T-helper 2 cell treated with Interferon-gamma antibody and Interleukin-4, amounts not matched to agents 5 μg/mL and 100 μg/mL, for 36 hours (primary cell): ENCODE results near the gene COPS6.

ENCODE experiments used
- DNase-seq: peaks from one replicate; pipeline ENCODE4 v3.0.0; 2021; ENCODE audit warnings: low spot score
- H3K27ac Mint-ChIP-seq: one replicate; pipeline ENCODE4 v1.8.0; 2021; ENCODE audit warnings: mild to moderate bottlenecking, mixed read lengths
- H3K27me3 Mint-ChIP-seq: one replicate; pipeline ENCODE4 v1.8.0; 2021; ENCODE audit warnings: low read depth, mixed read lengths
- H3K36me3 Mint-ChIP-seq: one replicate; pipeline ENCODE4 v1.8.0; 2021; ENCODE audit warnings: low read depth, mixed read lengths
- H3K4me1 Mint-ChIP-seq: one replicate; pipeline ENCODE4 v1.8.0; 2021; ENCODE audit warnings: low read depth, mixed read lengths
- H3K4me3 Mint-ChIP-seq: one replicate; pipeline ENCODE4 v1.8.0; 2022; ENCODE audit warnings: mild to moderate bottlenecking, moderate library complexity, mixed read lengths
- H3K9me3 Mint-ChIP-seq: one replicate; pipeline ENCODE4 v1.8.0; 2021; ENCODE audit warnings: mixed read lengths

COPS6 gene

DNA sequence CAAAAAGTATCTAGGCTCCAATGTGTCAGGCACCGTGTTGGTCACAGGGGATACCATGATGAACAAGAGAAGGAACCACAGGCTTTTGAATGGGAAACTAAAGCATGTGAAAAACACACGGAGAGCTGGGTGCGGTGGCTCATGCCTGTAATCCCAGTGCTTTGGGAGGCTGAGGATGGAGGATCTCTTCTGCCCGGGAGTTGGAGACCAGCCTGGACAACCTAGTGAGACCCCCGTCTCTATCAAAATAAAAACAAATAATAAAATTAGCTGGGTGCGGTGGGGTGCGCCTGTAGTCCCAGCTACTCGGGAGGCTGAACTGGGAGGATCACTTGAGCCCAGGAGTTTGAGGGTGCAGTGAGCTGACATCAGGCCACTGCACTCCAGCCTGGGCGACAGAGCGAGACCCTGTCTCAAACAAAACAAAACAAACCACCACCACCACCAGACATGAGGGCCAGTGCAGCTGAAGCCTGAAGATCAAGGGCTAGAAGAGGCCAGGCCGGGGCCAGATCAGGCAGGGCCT, 611 bp upstream of the COPS6 start:
- Mint-ChIP-seq H3K4me3 (peak overlapping the region; percentile 94), H3K27me3 (peaks cover 5% of the 10 kb centered on the region), H3K4me1 (peaks cover 25% of the 10 kb centered on the region), H3K9me3 (no peaks in the 10 kb centered on the region), H3K27ac (peak overlapping the region; percentile 90), H3K36me3 (peaks cover 37% of the 10 kb centered on the region)
- DNase-seq: no peak

DNA sequence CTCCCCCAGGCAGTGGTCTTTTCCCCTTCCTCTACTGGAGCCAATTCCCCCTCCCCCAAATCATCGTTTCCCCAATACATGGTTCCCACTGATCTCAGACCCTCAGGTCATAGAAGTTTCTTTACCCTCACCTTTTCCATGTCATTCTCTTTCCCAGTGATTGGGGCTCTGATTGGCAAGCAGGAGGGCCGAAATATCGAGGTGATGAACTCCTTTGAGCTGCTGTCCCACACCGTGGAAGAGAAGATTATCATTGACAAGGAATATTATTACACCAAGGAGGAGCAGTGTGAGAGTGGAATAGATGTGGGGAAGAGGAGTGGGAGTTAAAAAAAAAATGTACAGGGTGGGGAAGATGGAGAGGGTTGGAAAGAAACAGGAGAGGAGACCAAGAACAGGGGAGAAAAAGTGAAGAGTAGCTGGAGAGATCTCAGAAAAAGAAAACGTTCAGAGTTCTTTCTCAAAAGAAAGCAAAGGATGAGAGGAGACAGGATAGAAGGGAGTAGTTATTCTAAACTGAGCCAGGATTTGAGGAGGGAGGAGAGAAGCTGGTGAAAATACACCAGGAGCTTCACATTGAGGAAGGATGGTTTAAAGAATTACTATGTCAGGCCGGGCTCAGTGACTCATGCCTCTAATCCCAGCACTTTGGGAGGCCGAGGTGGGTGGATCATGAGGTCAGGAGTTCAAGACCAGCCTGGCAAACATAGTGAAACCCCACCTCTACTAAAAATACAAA, 858 bp downstream of the COPS6 start:
- Mint-ChIP-seq H3K4me1 (peaks cover 25% of the 10 kb centered on the region), H3K9me3 (no peaks in the 10 kb centered on the region), H3K27ac (peak overlapping the region; percentile 90), H3K4me3 (peak overlapping the region; percentile 94), H3K36me3 (peaks cover 49% of the 10 kb centered on the region), H3K27me3 (peaks cover 5% of the 10 kb centered on the region)
- DNase-seq: no peak

DNA sequence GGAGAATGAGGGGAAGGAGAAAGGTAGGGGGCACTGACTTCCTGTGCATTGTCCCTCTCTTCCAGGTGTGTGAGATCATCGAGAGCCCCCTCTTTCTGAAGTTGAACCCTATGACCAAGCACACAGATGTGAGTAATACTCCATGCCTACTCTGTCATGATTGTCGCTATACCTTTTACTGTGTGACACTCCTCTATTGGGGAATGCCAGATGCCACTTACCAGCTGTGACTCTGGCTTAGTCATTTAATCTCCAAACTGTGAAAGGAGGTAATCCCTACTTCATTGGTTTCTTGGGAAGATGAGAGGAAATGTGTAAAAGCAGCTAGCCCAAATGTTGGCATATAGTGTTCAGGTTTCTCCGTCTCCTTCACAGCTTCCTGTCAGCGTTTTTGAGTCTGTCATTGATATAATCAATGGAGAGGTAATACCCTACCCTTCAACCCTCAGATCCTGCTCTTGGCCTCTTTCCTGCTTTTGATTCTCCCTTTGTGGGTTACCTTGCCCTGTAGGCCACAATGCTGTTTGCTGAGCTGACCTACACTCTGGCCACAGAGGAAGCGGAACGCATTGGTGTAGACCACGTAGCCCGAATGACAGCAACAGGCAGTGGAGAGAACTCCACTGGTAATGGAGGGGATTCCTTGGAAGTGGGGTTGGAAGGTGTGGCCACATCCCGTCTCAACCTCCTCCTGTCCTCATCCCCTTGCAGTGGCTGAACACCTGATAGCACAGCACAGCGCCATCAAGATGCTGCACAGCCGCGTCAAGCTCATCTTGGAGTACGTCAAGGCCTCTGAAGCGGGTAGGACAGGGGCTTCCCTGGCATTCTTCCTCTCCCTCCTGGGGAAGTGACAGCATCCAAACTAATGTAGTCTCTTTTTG, 2.0 kb downstream of the COPS6 start:
- no peak for DNase-seq
- Mint-ChIP-seq H3K9me3 (no peaks in the 10 kb centered on the region), H3K27me3 (peaks cover 2% of the 10 kb centered on the region), H3K4me1 (peaks cover 28% of the 10 kb centered on the region), H3K27ac (peak overlapping the region; percentile 69), H3K36me3 (peaks cover 61% of the 10 kb centered on the region), H3K4me3 (peak overlapping the region; percentile 94)

DNA sequence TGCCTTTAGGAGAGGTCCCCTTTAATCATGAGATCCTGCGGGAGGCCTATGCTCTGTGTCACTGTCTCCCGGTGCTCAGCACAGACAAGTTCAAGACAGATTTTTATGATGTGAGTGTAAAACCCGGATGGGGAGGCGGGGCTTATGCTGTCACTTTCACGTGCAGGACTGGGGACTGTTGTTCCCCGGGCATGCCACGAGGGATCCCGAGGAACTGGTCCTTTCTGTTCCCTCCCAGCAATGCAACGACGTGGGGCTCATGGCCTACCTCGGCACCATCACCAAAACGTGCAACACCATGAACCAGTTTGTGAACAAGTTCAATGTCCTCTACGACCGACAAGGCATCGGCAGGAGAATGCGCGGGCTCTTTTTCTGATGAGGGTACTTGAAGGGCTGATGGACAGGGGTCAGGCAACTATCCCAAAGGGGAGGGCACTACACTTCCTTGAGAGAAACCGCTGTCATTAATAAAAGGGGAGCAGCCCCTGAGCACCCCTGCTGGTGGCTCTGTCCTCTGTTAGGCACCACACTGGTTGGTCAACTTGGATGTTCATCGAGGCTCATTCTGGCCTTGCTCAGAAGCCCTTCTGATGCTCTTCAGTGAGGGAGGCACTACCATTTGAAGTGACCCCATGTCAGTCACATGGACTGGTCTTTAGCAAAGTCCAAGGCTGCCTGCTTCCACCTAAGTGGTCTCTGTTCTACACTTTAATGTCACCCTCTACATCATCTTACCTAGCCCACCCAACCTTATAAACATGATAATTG, 2.8 kb downstream of the COPS6 start:
- peaks cover 31% of the 10 kb centered on the region for H3K4me1 Mint-ChIP-seq
- H3K27ac Mint-ChIP-seq: no peak overlapping the region
- DNase-seq: no peak
- H3K36me3 Mint-ChIP-seq: peaks cover 65% of the 10 kb centered on the region
- H3K27me3 Mint-ChIP-seq: no peaks in the 10 kb centered on the region
- H3K9me3 Mint-ChIP-seq: no peaks in the 10 kb centered on the region
- no peak overlapping the region for H3K4me3 Mint-ChIP-seq

DNA sequence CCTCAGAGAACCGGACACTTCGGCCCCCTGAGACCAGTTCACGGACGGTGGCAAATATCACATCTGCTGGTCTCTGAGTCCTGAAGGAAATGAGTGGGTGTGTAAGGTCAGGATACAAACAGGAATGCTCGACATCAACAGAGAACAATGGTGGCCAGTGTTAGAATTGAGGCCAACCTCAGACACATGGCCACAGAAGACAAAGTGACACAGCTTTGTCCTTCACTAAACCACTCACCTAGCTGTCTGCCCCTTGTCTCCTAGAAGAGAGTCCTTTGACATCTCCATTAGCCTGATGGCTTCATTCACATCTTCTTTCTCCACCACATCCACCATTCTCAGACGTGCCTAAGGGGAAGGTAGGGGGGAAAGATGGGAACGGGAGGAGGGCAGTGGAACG, 4.3 kb downstream of the COPS6 start:
- DNase-seq: no peak
- Mint-ChIP-seq H3K9me3 (no peaks in the 10 kb centered on the region), H3K36me3 (peaks cover 78% of the 10 kb centered on the region), H3K4me1 (peaks cover 38% of the 10 kb centered on the region), H3K27ac (no peak overlapping the region), H3K27me3 (no peaks in the 10 kb centered on the region), H3K4me3 (no peak overlapping the region)

DNA sequence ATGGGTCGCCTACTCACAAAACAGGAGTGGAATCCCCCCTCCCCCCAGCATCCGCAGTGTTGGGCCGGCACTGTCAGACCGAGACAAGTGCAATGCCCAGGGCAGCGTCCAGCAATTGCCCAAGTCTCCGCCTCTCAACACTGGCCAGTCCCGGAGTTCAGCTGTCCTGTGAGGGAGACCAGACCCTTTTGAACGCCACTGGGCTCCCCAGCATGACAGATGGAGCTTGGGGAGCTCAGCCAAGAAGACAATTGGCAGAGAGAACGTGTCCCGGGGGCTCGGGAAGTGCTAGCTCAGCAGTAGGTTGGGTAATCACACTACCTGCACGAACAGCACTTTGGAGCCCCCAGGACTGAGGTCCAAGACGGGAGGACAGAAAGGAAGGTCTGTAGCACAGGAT, 4.7 kb downstream of the COPS6 start:
- H3K4me3 Mint-ChIP-seq: no peak overlapping the region
- H3K9me3 Mint-ChIP-seq: no peaks in the 10 kb centered on the region
- peaks cover 82% of the 10 kb centered on the region for H3K36me3 Mint-ChIP-seq
- no peaks in the 10 kb centered on the region for H3K27me3 Mint-ChIP-seq
- no peak for DNase-seq
- H3K4me1 Mint-ChIP-seq: peaks cover 39% of the 10 kb centered on the region
- no peak overlapping the region for H3K27ac Mint-ChIP-seq

DNA sequence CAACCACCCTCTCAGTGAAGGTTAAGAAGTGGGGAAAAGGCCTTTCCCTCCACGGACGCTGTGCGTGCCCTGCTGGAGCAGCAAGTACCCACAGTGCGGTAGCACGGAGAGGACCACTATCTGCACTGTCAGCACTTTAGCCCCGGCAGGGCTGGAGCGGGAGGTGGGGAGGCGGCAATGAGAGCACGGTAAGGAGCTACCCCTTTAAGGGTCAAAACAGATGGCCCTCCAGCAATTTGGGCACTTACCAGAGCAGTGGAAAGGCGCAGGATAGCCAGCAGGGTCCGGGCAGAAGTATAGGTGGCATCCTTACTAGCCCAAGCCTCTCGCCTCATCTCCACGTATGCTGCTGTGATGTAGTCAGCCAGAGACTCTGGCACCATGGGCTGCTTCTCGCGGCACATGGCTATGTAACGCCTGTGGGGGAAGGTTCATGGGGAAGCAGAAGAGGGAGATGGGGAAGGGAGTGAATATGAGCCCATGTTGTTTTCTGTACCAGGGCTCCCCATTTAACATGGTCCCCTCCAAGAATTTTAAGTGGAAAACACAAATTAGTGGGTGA, 5.2 kb downstream of the COPS6 start:
- peaks cover 87% of the 10 kb centered on the region for H3K36me3 Mint-ChIP-seq
- no peak overlapping the region for H3K27ac Mint-ChIP-seq

DNA sequence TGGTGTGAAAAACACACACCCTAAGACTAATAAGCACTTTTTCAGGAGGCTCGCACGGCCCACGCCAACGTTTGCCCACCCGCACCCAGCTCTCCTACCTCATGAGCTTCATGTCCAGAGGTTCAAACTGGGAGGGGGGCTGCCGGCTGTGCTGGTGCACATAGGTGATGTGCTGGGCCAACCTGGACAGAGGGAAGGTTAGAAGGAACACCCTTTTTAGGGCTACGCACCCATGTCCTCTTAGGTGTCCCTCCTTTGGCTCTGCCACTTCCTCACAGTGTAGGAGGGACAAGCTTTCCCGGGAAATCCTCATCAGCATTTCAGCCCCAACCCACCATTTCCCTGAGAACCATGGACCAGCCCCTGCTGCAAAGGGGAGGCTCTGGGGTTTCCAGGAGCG, 6.5 kb downstream of the COPS6 start:
- Mint-ChIP-seq H3K27me3 (no peaks in the 10 kb centered on the region), H3K36me3 (peaks cover 91% of the 10 kb centered on the region), H3K9me3 (no peaks in the 10 kb centered on the region), H3K4me1 (peaks cover 43% of the 10 kb centered on the region), H3K4me3 (no peak overlapping the region), H3K27ac (no peak overlapping the region)
- DNase-seq: no peak

More for the DNA sequence above, 5.2 kb downstream of the COPS6 start:
- Mint-ChIP-seq H3K27me3 (no peaks in the 10 kb centered on the region), H3K4me1 (peaks cover 42% of the 10 kb centered on the region), H3K4me3 (no peak overlapping the region), H3K9me3 (no peaks in the 10 kb centered on the region)
- no peak for DNase-seq

DNA sequence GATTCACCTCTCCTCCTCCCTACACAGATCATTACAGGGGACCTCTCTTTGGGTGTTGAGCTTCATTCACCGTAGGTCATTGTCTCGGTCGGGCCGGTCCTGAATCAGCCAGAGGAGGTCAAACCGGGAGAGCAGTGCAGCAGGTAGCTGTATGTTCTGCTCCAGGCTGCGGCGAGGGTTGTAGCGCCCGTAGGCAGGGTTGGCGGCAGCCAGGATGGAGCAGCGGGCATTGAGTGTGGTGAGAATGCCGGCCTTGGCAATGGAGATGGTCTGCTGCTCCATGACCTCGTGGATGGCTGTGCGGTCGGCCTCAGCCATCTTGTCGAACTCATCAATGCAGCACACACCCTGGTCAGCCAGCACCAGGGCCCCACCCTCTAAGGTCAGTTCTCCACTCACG, 6.9 kb downstream of the COPS6 start:
- H3K4me1 Mint-ChIP-seq: peaks cover 38% of the 10 kb centered on the region
- H3K27ac Mint-ChIP-seq: no peak overlapping the region
- no peak for DNase-seq
- no peak overlapping the region for H3K4me3 Mint-ChIP-seq
- no peaks in the 10 kb centered on the region for H3K27me3 Mint-ChIP-seq
- H3K9me3 Mint-ChIP-seq: no peaks in the 10 kb centered on the region
- H3K36me3 Mint-ChIP-seq: peaks cover 88% of the 10 kb centered on the region

DNA sequence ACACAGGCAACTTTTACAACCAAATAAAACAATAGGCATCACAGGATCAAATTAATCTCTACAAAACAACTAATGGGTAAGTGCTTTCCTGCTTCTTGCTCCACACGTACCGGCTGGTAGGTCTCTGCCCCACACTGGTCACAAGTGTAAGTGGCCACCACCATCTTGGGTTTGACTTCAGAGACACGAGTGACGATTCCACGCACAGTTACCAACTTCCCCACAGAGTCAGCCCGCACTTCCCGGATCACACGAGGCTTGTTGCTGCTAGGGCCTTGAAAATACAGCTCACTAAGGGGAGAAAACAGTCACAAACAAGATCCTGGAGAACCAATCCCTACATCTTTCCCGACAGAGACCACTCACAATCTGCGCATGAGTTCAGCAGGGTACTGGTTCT, 10.1 kb downstream of the COPS6 start:
- Mint-ChIP-seq H3K36me3 (peaks cover 63% of the 10 kb centered on the region), H3K4me1 (peaks cover 40% of the 10 kb centered on the region), H3K4me3 (peak overlapping the region; percentile 93), H3K9me3 (no peaks in the 10 kb centered on the region), H3K27ac (peak overlapping the region; percentile 32), H3K27me3 (no peaks in the 10 kb centered on the region)
- no peak for DNase-seq

DNA sequence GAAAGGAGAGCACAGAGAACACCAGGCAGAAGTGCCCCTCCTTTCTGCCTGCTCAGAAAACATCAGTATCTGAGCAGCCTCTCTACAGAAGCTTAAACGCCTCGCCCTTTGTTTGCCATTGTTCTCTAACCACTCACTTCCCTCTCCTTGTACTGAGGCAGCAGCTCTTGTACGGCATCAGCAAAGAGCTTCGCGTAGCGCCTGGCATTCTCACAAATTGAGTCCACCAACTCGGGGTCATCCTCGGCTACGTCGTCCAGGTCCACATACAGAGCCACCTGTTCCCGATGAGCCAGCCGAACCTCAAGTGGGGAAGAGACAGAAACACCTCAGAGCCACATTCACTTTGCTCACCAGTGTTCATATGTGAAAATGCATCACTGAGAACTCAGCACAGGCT, 10.7 kb downstream of the COPS6 start:
- Mint-ChIP-seq H3K4me1 (peaks cover 40% of the 10 kb centered on the region), H3K27ac (peak overlapping the region; percentile 91), H3K36me3 (peaks cover 59% of the 10 kb centered on the region), H3K9me3 (no peaks in the 10 kb centered on the region), H3K4me3 (peak overlapping the region; percentile 93), H3K27me3 (no peaks in the 10 kb centered on the region)
- no peak for DNase-seq

DNA sequence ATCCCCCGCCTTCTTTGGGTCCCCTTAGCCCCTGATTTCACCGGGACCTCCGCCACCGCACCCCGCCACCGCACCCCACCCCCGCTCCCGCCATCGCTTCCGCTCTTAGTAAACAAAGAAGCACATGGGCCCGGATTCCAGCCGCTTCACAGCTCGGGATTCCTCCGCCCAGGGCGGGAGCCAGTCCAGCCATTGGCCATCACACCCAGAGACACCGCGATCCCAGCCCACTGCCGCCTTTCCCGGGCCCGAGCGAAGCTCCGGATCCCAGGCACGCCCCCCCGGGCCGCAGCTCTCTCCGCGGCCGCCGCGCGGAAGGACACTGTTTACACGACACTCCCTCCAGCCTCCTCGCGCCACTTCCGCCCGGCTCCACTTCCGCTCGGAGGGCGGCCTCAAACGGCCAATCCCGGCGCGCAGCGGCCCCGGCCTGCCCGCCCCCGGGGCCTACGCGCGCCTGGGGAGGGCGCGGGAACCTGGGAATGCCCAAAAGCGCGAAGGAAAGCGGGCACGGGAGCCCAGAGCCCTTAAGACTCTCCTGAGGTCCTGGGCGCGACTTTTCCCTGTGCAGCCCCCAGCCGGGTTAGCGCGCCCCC, 11.7 kb downstream of the COPS6 start:
- peak; percentile 91 for DNase-seq
- Mint-ChIP-seq H3K4me1 (peaks cover 40% of the 10 kb centered on the region), H3K27me3 (no peaks in the 10 kb centered on the region), H3K36me3 (peaks cover 49% of the 10 kb centered on the region), H3K4me3 (peak overlapping the region; percentile 93), H3K27ac (peak overlapping the region; percentile 91), H3K9me3 (no peaks in the 10 kb centered on the region)
